GM19193 (cell line): ENCODE data around the gene GATA3.

Source experiments
- POLR2A ChIP-seq: IDR thresholded peaks from 4 replicates; pipeline ENCODE4 v1.6.1; 2011; ENCODE audit not compliant: insufficient read depth, insufficient read length; ENCODE audit errors: extremely low read depth

The GATA3 gene

DNA sequence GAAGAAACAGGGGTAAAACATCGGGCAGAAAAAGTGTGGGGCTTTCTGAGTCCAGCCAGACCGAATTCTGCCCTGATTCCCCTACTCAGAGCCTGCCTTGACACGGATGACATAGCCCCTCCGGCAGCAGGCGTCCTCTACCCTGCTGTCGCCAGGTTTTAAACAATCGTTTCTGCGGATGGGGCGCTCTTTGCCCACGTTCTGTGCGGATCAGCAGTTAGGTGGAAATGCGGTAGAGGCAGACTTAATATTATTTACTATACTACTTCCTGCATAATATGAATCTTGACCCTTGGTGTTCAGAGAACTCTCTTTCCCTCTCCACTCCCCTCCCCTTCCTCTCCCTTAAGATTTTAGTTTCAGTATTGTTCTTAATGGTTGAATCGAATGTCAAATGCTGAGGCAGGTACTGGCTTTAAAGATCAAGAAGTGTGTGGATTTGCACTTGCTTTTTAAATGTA is 2.4 kb downstream of the GATA3 start:
- peak; percentile 60 for TF ChIP-seq POLR2A

DNA sequence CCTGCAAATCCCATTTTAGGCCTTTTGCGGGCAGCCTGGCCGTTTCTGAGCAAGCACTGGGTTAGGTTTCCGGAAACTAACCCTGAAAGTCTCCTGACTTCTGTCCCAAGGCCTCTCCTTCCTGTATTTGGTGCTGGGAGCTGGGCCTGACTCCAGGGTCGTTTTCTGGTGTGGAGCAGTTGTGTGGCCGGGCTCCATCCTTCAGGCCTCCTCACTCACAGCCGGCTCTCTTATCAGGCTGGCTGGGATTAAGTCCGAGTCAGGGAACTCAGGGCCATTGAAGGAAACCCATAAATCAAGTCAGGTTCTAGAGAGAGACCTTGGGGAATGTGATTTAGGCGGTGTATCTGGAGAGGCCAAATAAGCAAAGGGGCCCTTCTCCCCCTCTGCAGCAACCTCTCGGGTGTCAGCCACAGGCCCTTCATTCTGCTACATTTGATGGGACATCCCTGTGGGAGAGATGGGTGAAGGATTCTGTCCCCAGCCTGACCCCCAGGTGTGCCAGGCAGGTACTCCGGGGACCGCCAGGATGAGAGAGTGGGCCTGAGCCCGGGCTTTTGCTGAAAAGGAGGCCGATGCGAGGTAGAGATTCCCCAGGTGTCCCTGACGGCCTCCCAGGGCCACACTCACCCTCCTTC is 3.3 kb downstream of the GATA3 start:
- TF ChIP-seq POLR2A: no peak

- TF ChIP-seq POLR2A: no peak
Measured at GRCh38 chr10:8058274-8059111, 4.0 kb downstream of the GATA3 start.

- TF ChIP-seq POLR2A: no peak
Measured at GRCh38 chr10:8059191-8059936, 4.9 kb downstream of the GATA3 start.

GRCh38 chr10:8060010-8060703 is 5.7 kb downstream of the GATA3 start:
- TF ChIP-seq POLR2A: no peak

- no peak for TF ChIP-seq POLR2A
Measured at GRCh38 chr10:8060704-8061121, 6.2 kb downstream of the GATA3 start.

GRCh38 chr10:8061274-8062211 is 7.1 kb downstream of the GATA3 start:
- TF ChIP-seq POLR2A: no peak

GRCh38 chr10:8063128-8063908 is 8.8 kb downstream of the GATA3 start:
- TF ChIP-seq POLR2A: no peak

- no peak for TF ChIP-seq POLR2A
Measured at GRCh38 chr10:8063935-8064334, 9.4 kb downstream of the GATA3 start.

DNA sequence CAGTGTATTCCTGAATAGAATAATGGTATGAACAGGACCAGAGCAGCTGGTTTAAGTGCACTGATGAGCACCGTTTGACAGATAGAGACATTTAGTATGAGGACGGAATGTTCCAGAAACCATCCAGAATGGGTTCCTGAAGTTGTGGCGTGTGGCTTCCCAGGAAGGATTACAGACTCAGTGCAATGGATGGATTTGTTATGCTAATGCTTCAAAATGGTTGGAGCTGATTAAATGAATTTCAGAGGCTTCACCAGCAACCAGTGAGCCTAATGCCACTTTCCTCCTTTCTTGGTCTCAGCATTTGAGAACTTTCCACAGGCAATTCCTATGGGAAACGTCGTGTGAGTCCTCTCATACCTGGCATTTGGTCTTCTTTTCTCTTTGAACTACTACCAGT is 9.9 kb downstream of the GATA3 start:
- no peak for TF ChIP-seq POLR2A

- TF ChIP-seq POLR2A: no peak
Measured at GRCh38 chr10:8065651-8066050, 11.2 kb downstream of the GATA3 start.

- no peak for TF ChIP-seq POLR2A
Measured at GRCh38 chr10:8066124-8066523, 11.6 kb downstream of the GATA3 start.

GRCh38 chr10:8066797-8067196 is 12.3 kb downstream of the GATA3 start:
- TF ChIP-seq POLR2A: no peak
